Measurements from ENCODE around the gene SHLD1.

SHLD1 gene

DNA sequence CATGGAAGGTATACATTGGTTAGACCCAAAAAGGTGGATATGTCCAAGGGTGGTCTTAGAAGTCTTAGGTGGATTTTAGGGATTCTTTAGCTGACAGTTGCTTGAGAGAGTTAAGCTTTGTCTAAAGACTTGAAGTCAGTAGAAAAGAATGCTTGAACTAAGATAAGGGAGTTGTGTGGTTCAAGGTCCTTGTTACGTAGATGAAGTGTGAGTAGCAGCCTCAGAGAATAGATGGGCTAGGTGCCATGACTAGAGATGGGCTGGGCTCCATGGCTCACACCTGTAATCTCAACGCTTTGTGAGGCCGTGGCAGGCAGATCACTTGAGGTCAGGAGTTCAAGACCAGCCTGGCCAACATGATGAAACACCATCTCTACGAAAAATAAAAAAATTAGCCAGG, 1.7 kb downstream of the SHLD1 start:
- Mint-ChIP-seq H3K4me3 (peak overlapping the region; percentile 88), H3K36me3 (ENCODE audit: low read depth) (peaks cover 4% of the 10 kb centered on the region)

GRCh38 chr20:5753814-5754213, 3.6 kb downstream of the SHLD1 start:
- no peak for TF ChIP-seq CTCF (IDR thresholded peaks at IDR 0.05)
- peaks cover 14% of the 10 kb centered on the region for H3K36me3 Mint-ChIP-seq (ENCODE audit: low read depth)
- peaks cover 5% of the 10 kb centered on the region for H3K9me3 Mint-ChIP-seq

More for the DNA sequence above, 1.7 kb downstream of the SHLD1 start:
- no peaks in the 10 kb centered on the region for H3K27me3 Mint-ChIP-seq (ENCODE audit: low read depth, poor library complexity)
- no peak overlapping the region for H3K27ac Mint-ChIP-seq
- peaks cover 5% of the 10 kb centered on the region for H3K9me3 Mint-ChIP-seq
- no peak for TF ChIP-seq CTCF (IDR thresholded peaks at IDR 0.05)
- H3K4me1 Mint-ChIP-seq: peaks cover 10% of the 10 kb centered on the region
- DNase-seq: no peak

DNA sequence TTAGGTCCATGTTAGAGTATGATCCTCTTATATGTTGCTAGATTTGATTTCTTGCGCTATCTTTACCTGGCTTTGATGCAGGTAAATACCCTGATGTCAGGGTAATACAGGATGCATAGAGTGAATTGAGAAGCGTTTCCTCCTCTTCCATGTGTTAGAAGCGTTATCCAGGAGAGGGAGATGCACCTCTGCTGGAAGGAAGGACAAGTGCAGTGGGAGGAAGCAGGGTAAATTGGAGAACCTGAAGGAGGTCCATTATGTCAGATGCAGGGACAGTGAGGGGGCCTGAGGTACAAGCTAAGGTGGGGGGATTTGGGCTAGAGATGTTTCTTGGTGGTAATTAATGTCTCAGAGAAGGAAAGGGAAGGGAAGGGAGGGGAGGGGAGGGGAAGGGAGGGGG, 7.7 kb downstream of the SHLD1 start:
- H3K36me3 Mint-ChIP-seq (ENCODE audit: low read depth): peaks cover 24% of the 10 kb centered on the region
- no peak overlapping the region for H3K4me3 Mint-ChIP-seq
- H3K4me1 Mint-ChIP-seq: peaks cover 11% of the 10 kb centered on the region
- peak overlapping the region; percentile 38 for H3K27ac Mint-ChIP-seq
- no peak for DNase-seq
- TF ChIP-seq CTCF (IDR thresholded peaks at IDR 0.05): no peak
- H3K9me3 Mint-ChIP-seq: no peaks in the 10 kb centered on the region
- no peaks in the 10 kb centered on the region for H3K27me3 Mint-ChIP-seq (ENCODE audit: low read depth, poor library complexity)

More at GRCh38 chr20:5753814-5754213, 3.6 kb downstream of the SHLD1 start:
- peaks cover 10% of the 10 kb centered on the region for H3K4me1 Mint-ChIP-seq
- H3K4me3 Mint-ChIP-seq: no peak overlapping the region
- no peaks in the 10 kb centered on the region for H3K27me3 Mint-ChIP-seq (ENCODE audit: low read depth, poor library complexity)
- H3K27ac Mint-ChIP-seq: no peak overlapping the region
- DNase-seq: no peak

DNA sequence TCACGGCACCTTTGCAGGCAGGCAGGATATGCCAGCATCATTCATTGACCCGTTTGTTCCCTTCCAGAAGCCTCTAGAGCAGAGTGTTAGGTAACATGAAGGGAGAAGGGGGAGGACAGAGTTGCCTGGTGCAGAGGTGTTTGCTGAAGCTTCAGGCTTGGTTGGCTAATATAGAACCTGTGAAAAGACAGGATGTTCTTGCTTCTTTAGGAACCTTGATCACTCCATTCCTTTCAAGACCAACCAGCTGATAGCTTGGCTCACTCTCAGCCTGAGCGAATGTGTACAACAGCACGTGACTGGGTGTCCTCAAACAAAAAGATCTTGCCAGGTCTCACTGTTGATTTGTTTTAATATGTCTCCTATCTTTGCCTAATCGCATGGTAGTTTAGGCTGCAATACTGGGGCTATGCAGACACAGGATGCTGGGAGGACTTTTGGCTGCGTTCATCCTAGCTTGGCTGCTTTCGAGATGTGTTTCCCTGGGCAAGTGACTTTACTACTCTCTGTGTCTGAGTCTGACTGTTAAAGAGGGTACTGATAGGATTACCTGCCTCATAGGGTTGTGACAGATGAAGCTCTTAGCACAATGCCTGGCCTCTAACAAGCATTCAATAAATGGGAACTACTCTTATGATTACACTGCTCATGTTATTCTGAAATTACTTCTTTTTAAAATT, 16.0 kb downstream of the SHLD1 start:
- no peaks in the 10 kb centered on the region for H3K9me3 Mint-ChIP-seq
- no peaks in the 10 kb centered on the region for H3K4me1 Mint-ChIP-seq
- no peaks in the 10 kb centered on the region for H3K27me3 Mint-ChIP-seq (ENCODE audit: low read depth, poor library complexity)
- TF ChIP-seq CTCF (IDR thresholded peaks at IDR 0.05): no peak
- no peak overlapping the region for H3K27ac Mint-ChIP-seq
- H3K4me3 Mint-ChIP-seq: no peak overlapping the region
- no peak for DNase-seq
- H3K36me3 Mint-ChIP-seq (ENCODE audit: low read depth): peaks cover under 1% of the 10 kb centered on the region

GRCh38 chr20:5767493-5768098, 17.4 kb downstream of the SHLD1 start:
- H3K27ac Mint-ChIP-seq: no peak overlapping the region
- H3K4me3 Mint-ChIP-seq: no peak overlapping the region
- H3K9me3 Mint-ChIP-seq: no peaks in the 10 kb centered on the region
- no peaks in the 10 kb centered on the region for H3K36me3 Mint-ChIP-seq (ENCODE audit: low read depth)
- TF ChIP-seq CTCF (IDR thresholded peaks at IDR 0.05): no peak
- DNase-seq: no peak
- no peaks in the 10 kb centered on the region for H3K4me1 Mint-ChIP-seq
- no peaks in the 10 kb centered on the region for H3K27me3 Mint-ChIP-seq (ENCODE audit: low read depth, poor library complexity)

Data from nephron progenitor cell (in vitro differentiated cells).